Small intestine (tissue), 7 donors: ENCODE data around the gene OBSCN. TPM values are rescaled to one million over a fixed set of nuclear protein-coding genes. Genes with fewer than 3 reads are reported as not detected.
A peak's percentile ranks its signal among the peaks of the same experiment; 100 is the strongest.

Experiments used
- DNase-seq, 2 donors: peaks; one replicate each; pipeline versions ENCODE4 v3.0.0 to v3.0.0-alpha.2; 2013
- FAIRE-seq: peaks from 2 replicates; lab custom pipeline; 2012; peaks lifted over from hg19 to GRCh38; lab: Jason Lieb, UNC
- H3K27ac ChIP-seq, 3 donors: one replicate each; pipeline ENCODE4 v1.5.1; 2013; ENCODE audit warnings: low read length in 2 of 3, mild to moderate bottlenecking in 2 of 3, control low read depth in 1 of 3, inconsistent platforms in 1 of 3, low read depth in 1 of 3, moderate library complexity in 1 of 3
- H3K27me3 ChIP-seq, 3 donors: one replicate each; pipeline ENCODE4 v1.6.1; 2013; ENCODE audit warnings: low read length in 3 of 3, inconsistent platforms in 1 of 3; ENCODE audit not compliant: control insufficient read depth in 3 of 3, insufficient read depth in 3 of 3
- H3K36me3 ChIP-seq, 3 donors: one replicate each; pipeline ENCODE4 v1.6.1; 2013; ENCODE audit warnings: low read length in 3 of 3, inconsistent platforms in 1 of 3, low read depth in 1 of 3, mild to moderate bottlenecking in 1 of 3, moderate library complexity in 1 of 3; ENCODE audit not compliant: control insufficient read depth in 3 of 3, insufficient read depth in 2 of 3
- H3K4me1 ChIP-seq, 3 donors: one replicate each; pipeline ENCODE4 v1.6.1; 2013; ENCODE audit warnings: low read length in 2 of 3, inconsistent platforms in 1 of 3, low read depth in 1 of 3, mild to moderate bottlenecking in 1 of 3, moderate library complexity in 1 of 3; ENCODE audit not compliant: control insufficient read depth in 3 of 3, insufficient read depth in 2 of 3
- H3K4me3 ChIP-seq, 3 donors: one replicate each; pipeline ENCODE4 v1.5.1; 2013; ENCODE audit warnings: low read length in 3 of 3, control low read depth in 1 of 3, inconsistent platforms in 1 of 3, low read depth in 1 of 3, mild to moderate bottlenecking in 1 of 3, moderate library complexity in 1 of 3
- H3K9me3 ChIP-seq, 2 donors: one replicate each; pipeline ENCODE4 v1.6.1; 2013; ENCODE audit warnings: low read depth in 1 of 2, low read length in 1 of 2; ENCODE audit not compliant: control insufficient read depth in 2 of 2, insufficient read depth in 1 of 2
- WGBS, 3 donors: extraction: QIAGEN DNeasy Blood & Tissue Kit; methylation state at CpG; one replicate each; pipeline ENCODE4 v1.1.7; 2013; 5-methylcytosine and 5-hydroxymethylcytosine counted together
- polyA plus RNA-seq, 4 donors: library from polyadenylated mRNA; stranded (reverse) in 3 of 4; unstranded in 1 of 4; fragments of 200-250 nt in 3 of 4; fragments of 120-200 nt in 1 of 4; gene quantifications; one replicate each; pipeline versions ENCODE4 v1.2.1 to v1.2.3, GENCODE V29; 2013
- donor health status: healthy with polysubstance abuse.
- donor health status: control.
- donor health status: control.
- donor health status: Bipolar disorder and iron deficiency.
- donor health status: healthy.

OBSCN gene
- polyA plus RNA-seq, 4 donors = 3.6 to 36.2 (median 5.7) TPM

DNA sequence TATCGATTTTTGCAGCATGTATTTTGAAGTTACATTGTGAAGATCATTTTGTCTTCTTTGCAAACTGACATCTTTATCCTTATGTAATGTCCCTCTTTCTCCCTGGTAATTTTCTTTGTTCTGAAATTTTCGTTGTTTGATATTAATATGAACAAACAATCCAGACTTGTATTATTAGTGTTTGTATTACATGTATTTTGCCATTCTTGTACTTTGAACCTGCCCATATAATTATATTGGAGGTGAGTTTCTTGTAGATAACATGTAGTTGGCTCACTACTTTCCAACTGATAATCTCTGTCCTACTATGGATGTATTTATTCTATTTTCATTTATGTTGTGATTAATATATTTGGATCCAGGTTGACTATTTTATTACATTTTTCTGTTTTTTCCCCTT, 27.1 kb downstream of the OBSCN start:
- peak; percentile 82 for FAIRE-seq
- H3K36me3 ChIP-seq = peaks cover 0 to 26% (median 3%) of the 10 kb centered on the region in 3 donors
- H3K4me3 ChIP-seq = no peak overlapping the region
- WGBS, 3 donors = 10 to 55% (median 50%) methylated on average over 2 of the region's 2 CpGs
- no peaks in the 10 kb centered on the region for H3K4me1 ChIP-seq
- H3K27me3 ChIP-seq = no peaks in the 10 kb centered on the region
- DNase-seq = peak; percentile 60 to 78
- peaks cover 0 to 30% of the 10 kb centered on the region in 2 donors for H3K9me3 ChIP-seq
- peak overlapping the region in 1 of 3 donors; percentile 29 for H3K27ac ChIP-seq

DNA sequence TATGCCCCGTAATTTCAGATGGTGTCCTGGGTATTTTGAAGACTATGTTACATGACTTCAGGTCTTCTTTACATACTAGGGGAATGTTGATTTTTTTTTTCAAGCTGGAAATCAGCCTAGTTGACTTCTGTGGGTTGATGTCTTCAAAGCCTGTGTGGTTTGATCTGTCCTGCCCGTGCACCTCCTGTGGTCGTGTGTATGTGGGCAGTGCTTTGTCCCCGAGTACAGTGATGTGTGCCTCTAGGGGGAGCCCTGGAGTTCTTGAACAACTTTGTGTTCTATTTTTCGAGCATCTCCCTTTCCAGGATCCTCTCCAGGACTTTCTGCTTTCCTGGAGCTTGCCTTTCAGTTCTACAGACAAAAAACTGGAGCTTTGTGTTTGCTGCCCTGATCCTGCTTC, 28.9 kb downstream of the OBSCN start:
- Histone ChIP-seq H3K27me3 (no peaks in the 10 kb centered on the region), H3K36me3 (peaks cover 0 to 37% (median 3%) of the 10 kb centered on the region in 3 donors), H3K4me3 (no peak overlapping the region), H3K9me3 (peaks cover 2 to 46% of the 10 kb centered on the region in 2 donors), H3K4me1 (no peaks in the 10 kb centered on the region), H3K27ac (no peak overlapping the region)
- FAIRE-seq = no peak
- 37 to 50% (median 44%) methylated on average over 5 of the region's 5 CpGs for WGBS, 3 donors
- DNase-seq = peak in 1 of 2 donors; percentile 68

DNA sequence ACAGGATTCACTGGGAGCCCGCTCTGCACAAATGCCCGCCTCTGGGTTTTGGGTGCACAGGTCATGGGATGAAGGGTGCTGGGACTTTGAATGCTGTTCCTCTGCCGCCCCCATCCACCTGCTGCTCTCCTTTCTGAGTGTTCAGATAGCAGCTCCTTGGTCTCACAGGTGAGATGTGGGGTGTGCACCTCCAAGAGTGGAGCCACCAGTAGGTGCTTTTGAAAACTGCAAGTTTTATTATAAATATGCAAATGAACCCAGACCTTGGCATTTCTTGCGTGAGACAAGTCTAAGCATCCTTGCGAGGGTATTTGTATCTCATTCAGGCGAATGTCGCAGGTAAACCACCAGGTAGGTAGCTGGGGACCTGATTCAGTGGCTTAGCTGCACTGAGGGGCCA, 30.2 kb downstream of the OBSCN start:
- Histone ChIP-seq H3K9me3 (peaks cover 2 to 44% of the 10 kb centered on the region in 2 donors), H3K27ac (no peak overlapping the region), H3K36me3 (peaks cover 0 to 35% (median 3%) of the 10 kb centered on the region in 3 donors), H3K27me3 (no peaks in the 10 kb centered on the region), H3K4me1 (no peaks in the 10 kb centered on the region), H3K4me3 (no peak overlapping the region)
- FAIRE-seq (no peak), DNase-seq (no peak)
- WGBS, 3 donors = 87 to 96% (median 91%) methylated on average over 7 of the region's 7 CpGs

DNA sequence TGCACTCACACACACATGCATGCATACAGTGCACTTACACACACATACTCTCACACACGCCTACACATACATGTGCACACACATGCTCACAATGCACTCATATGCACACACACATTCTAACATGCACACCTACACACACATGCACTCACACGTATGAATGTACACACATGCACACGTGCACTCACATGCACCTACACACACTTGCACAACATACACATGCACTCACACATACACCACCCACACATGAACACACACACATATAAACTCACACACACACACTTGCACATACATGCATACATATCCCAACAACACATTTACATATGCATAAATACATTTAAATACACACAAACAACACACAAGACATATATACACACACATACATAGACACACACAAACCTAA, 30.6 kb downstream of the OBSCN start:
- Histone ChIP-seq H3K4me3 (no peak overlapping the region), H3K36me3 (peaks cover 0 to 38% (median 3%) of the 10 kb centered on the region in 3 donors), H3K4me1 (no peaks in the 10 kb centered on the region), H3K27ac (no peak overlapping the region), H3K27me3 (no peaks in the 10 kb centered on the region), H3K9me3 (peaks cover 4 to 48% of the 10 kb centered on the region in 2 donors)
- no peak for FAIRE-seq
- DNase-seq = no peak
- 70 to 89% (median 82%) methylated on average over 3 of the region's 3 CpGs for WGBS, 3 donors

- Histone ChIP-seq H3K9me3 (peaks cover 6 to 59% of the 10 kb centered on the region in 2 donors), H3K36me3 (peaks cover 0 to 48% (median 3%) of the 10 kb centered on the region in 3 donors), H3K27me3 (no peaks in the 10 kb centered on the region), H3K4me1 (no peaks in the 10 kb centered on the region), H3K4me3 (no peak overlapping the region), H3K27ac (no peak overlapping the region)
- 86 to 90% (median 86%) methylated on average over 13 of the region's 13 CpGs for WGBS, 3 donors
- FAIRE-seq (no peak), DNase-seq (no peak)
Measured at GRCh38 chr1:228240411-228241240, 32.8 kb downstream of the OBSCN start.

- Histone ChIP-seq H3K27ac (no peak overlapping the region), H3K4me1 (no peaks in the 10 kb centered on the region), H3K27me3 (no peaks in the 10 kb centered on the region), H3K9me3 (peaks cover 6 to 63% of the 10 kb centered on the region in 2 donors), H3K36me3 (peaks cover 0 to 49% (median 3%) of the 10 kb centered on the region in 3 donors), H3K4me3 (no peak overlapping the region)
- 89 to 95% (median 91%) methylated on average over 2 of the region's 2 CpGs for WGBS, 3 donors
- DNase-seq (no peak), FAIRE-seq (no peak)
Measured at GRCh38 chr1:228241259-228241658, 33.4 kb downstream of the OBSCN start.

DNA sequence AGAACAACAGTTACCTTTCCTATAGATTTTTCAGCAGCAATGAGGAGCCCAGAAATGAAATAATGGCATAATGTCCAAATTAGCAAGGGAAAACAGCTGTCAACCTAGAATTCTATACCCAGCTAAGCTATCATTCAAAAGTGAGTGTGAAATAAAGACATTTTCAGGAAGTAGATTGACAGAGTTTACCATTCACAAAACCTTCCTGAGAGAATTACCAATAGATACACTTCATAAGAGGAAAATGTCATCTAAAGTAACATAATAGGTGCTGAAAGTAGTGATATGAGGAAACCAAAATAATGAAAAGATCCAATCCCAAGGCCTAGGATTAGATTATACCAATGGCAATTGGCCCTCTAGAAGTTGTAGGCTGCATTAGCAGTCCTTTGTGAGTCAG, 34.6 kb downstream of the OBSCN start:
- H3K27me3 ChIP-seq = no peaks in the 10 kb centered on the region
- no peak overlapping the region for H3K27ac ChIP-seq
- peaks cover 0 to 53% (median 3%) of the 10 kb centered on the region in 3 donors for H3K36me3 ChIP-seq
- no peaks in the 10 kb centered on the region for H3K4me1 ChIP-seq
- DNase-seq (no peak), FAIRE-seq (no peak)
- H3K9me3 ChIP-seq = peaks cover 6 to 66% of the 10 kb centered on the region in 2 donors
- no peak overlapping the region for H3K4me3 ChIP-seq

GRCh38 chr1:228243093-228243492, 35.2 kb downstream of the OBSCN start:
- Histone ChIP-seq H3K4me3 (no peak overlapping the region), H3K36me3 (peaks cover 0 to 53% (median 3%) of the 10 kb centered on the region in 3 donors), H3K27ac (no peak overlapping the region), H3K9me3 (peaks cover 6 to 62% of the 10 kb centered on the region in 2 donors), H3K27me3 (no peaks in the 10 kb centered on the region), H3K4me1 (no peaks in the 10 kb centered on the region)
- 95 to 96% (median 96%) methylated on average over 7 of the region's 7 CpGs for WGBS, 3 donors
- no peak for FAIRE-seq
- DNase-seq = no peak
